NOMO-1 (cell line): ENCODE data around the gene PIGC.
"Not testable (repeated sequence)": the region's sequence is repeated elsewhere in the genome, so short reads cannot be mapped to it uniquely, and the experiment has no call there.

ENCODE experiments used
- DNase-seq, 2 experiments: peaks; one replicate each; lab custom pipeline; 2025; ENCODE audit not compliant: unreplicated experiment in 2 of 2; lab: John Stamatoyannopoulos, UW

The PIGC gene

DNA sequence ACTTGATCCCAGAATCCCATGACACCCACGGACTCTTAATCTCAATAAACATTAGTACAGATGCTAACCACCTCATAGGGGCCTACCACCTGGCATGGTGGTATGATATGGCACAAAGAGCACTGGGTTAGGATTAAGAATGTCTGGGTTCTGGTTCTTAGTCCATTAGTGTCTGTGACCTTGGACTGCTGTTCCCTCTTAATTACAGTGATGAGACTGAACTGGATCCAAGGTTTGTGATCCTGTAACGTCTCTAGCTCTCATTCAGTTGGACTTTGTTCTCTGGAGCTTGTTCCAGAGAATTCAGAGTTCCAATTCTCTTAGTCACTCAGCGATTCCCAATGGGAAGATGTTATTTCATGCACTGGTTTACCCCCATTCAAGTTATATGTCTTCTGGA lies 23.6 kb upstream of the PIGC start:
- no peak for DNase-seq

DNA sequence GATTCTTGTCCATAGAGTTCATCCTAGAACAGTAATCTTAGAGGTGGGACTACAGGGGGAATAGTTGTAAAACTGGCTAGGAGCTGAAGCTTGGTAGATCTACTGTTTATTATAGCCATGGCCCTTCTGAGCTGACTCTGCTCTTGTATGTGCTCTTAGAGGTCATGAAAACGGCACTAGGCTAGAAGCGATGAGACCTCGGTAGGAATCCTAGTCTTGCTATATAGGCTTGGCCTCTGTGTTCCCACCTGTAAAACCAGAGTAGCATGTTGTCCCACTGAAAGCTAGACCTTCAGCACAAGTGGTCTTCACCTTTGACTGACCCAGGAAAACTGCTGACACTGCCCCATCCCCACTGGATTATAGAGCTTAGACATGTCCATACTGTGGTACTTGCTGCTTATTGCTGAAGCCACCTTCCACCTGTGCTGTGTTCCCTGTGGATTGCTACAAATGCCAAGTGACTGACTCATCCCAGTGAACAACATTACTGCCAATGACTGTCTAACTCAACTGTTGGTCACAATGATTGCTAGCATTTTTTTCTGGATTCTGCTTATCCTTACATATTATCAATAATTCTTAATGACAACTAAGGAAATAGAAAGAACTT lies 23.0 kb upstream of the PIGC start:
- DNase-seq: no peak

DNA sequence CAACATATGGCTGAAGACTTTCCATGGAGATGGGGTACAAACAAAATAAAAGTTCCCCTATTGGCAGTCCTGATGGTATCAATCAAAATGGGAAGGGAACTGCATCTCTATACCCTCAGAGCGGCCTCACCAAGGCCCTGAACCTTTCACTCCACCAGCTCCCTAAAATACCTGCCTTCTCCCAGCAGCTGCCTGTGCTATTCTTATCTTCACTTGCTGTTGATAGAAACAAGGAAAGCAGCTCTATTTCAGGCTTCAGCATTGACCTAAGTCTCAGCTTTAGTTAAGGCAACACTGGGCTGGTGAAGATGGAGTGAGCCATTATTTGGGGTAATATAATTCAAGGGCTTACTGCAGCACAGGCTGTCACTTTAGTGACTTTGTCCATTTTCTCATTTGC lies 21.7 kb upstream of the PIGC start:
- DNase-seq: no peak

DNA sequence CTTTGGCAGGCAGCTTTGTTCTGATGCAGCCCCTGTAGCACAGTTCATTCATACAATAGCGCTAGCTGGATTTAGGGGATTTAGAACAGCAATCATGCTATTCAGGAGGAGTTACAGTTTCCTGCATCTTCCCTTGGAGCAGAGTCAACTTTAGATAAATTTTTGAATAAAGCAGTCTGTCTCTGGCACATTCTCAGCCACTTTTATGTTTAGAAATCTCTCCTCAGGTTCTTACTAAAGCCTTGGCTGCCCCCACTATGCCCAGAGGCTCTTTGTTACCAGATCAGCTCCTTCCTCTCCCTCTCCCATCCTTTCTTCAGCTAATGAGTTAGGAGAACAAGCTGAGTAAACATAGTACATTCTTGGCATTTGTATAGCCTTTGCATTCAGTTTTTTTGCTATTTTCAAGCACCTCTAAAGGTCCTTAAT lies 17.0 kb upstream of the PIGC start:
- DNase-seq: no peak

DNA sequence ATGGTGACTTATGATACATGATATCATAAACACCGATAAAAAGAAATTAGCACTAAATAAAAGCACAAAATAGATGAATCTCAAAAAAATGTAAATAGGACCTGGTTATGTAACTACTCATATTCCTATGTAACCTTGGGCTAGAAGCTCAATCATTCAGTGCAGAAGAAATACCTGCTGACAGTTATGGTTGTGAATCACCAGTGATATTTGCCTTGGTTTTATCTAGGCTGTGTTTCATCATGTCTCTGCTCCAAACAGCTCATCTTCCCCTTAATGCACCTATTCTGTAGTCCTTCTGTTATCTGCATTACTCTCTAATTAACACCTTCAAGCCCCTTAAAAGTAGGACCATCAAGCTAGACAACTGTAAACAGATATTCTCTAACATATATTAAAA lies 16.3 kb upstream of the PIGC start:
- no peak for DNase-seq

DNA sequence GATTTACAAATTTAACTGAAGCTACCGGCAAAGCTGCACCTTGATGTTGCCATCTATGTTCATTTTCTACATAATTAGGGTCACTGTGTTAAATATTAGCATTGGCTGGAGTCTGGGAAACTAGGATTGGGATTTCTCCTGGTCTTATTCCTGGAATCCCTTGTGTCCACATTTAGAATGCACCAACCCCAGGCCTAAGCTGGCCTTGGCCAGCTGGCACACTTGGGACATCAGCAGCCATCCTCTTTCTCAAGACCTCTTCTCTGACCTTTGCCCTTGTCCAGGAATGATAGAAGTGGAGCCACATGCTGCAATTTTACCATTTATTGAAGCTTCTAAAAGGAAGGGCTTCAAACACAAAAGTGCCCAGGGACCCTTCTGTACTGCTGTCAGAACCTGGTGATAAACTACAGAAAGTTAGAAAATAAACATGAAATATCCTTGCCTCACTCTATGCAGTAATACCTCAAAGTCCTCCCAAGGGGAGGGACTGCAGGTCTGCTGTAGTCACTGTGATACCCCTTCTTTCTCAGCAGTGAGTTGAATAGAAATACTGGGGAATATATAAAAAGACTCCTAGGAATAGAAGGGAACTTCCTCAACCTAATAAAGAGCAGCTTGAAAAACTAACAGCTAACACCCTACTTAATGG lies 13.7 kb upstream of the PIGC start:
- DNase-seq: no peak

DNA sequence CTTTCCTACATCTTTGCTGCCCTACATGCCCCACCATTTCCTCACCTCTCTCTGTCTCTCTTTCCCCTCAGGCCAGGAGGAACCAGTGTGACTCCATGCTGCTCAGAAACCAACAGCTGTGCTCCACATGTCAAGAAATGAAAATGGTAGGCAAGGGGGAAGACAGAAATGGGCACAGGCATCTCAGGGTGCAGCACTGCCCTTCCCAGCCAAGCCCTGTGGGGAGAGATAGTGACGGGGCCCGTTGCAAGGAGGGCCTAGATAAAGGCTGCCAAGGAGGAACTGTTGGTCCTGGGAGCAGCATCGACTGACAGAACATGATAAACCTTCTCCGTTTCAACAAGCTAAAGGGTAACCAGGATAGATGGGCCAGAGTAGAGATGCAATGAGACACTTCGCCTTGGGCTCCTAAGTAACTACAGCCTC lies 12.5 kb upstream of the PIGC start:
- DNase-seq: no peak

DNA sequence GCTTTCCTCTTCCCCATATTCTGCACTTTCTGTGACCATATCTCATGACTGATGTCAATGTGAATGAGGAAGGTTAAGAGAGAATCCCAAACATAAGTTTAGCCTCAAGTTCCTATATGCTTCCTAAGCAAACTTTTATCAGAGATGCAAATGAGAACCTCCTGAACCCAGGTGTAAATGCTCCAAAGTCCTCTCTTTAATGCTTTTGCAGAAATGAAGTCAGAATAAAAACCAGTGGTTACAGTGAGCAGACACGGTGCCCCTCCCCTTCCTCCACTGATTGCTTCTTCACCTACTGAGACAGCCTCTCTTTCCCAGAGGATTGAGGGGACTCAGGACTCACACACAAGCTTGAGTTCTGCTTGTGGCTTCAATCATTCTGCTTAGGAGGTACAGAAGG lies 11.6 kb upstream of the PIGC start:
- no peak for DNase-seq

DNA sequence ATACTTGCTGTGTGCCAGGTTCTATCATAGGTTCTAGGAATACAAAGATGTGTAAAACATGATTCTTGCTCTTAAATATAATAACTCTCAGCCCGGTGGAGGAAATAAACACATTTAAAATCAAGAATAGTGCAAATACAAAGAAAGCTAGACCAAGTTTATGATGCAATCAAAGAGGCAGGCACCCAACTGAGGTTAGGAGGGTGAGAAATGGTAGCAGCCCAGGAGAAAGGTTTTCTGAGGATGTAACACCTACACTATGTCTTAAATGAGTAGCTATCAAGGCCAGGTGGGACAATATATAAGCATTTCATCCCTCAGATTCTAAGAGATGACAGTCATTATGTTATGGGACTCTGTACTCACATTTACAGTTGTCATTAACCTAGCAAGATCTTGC lies 9.7 kb upstream of the PIGC start:
- DNase-seq: no peak

DNA sequence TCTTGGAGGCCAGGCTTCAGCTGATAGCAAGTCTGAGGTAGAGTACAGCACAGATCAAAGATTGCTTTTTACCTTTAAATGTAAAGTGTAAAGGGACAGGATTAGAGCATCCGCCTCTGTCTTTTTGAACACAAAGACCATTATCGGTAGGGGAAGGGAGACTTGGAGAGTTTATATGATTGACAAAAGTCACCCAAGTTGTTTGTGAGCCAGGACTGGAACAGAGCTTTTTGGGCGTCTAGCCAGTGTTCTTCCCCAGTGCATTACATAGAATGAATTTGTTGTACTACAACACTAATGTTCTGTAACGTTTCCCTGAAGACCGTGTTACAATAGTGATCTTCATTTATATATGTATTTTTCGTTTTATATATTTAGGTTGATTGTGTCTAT lies 9.3 kb upstream of the PIGC start:
- no peak for DNase-seq

DNA sequence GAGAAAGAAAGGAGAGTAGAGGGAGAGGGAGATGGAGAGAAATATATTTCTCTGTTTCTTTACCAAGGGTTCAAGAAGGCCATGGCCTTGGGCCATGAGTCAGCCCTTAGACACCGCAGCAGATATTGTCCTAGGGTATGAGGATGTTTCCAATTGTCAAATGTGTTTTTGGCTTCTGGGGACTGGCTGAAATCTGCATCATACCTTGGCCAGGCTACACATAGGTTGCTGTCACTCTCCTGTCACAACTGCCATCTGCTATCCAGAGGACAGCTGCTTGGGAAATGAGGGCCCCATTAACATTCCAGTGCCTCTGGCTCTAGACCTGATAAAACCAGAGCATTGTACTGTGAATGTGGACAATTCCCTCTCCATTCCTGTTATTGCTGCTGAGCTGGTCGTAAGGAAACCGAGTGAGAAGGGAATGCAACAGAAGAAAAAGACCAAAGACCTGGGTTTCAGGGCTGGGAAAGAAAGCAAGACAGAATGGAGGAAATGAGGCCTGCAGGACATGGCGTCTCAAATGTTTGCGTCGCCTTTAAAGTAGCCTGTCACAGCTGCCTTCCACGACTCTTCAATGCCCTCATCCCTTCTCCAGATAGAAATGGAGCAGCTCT lies 8.8 kb upstream of the PIGC start:
- DNase-seq: no peak

DNA sequence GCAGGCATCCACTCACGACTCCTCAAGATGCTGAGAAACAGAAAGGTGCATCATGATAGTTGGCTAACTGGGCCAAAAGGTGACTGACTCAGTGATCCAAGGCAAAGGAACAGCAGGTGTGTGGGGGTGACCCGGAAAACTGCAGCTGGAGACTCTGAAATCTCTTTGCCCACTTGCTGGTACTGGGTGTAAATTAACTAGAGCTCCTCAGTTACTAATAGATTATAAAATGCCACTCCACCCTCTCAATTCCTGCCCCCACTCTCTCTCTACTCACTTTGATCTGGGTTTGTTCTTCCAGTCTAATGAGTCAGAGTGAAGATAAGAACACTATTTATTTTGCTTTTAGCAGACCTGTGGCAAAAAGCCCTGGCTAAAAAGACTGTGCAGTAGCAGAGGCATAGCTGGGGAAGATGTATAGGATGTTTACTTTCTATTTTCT lies 7.2 kb upstream of the PIGC start:
- DNase-seq: no peak

DNA sequence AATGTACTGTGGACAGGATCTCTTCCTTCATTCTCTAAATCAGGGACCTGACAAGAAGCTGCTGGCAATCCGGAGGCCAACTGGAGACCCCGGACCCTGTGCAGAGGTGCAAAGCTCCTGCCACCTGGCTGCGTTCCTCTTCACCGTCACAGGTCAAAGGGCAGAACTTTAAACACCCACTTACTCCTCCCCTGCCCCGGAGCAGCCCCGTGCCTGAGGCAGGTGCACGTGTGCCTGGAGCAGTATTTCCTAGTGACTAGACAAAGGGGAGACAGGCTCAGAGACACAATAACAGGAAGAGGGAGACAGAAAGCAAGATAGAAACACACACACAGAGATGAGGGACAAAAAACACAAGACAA lies 6.6 kb upstream of the PIGC start:
- no peak for DNase-seq

DNA sequence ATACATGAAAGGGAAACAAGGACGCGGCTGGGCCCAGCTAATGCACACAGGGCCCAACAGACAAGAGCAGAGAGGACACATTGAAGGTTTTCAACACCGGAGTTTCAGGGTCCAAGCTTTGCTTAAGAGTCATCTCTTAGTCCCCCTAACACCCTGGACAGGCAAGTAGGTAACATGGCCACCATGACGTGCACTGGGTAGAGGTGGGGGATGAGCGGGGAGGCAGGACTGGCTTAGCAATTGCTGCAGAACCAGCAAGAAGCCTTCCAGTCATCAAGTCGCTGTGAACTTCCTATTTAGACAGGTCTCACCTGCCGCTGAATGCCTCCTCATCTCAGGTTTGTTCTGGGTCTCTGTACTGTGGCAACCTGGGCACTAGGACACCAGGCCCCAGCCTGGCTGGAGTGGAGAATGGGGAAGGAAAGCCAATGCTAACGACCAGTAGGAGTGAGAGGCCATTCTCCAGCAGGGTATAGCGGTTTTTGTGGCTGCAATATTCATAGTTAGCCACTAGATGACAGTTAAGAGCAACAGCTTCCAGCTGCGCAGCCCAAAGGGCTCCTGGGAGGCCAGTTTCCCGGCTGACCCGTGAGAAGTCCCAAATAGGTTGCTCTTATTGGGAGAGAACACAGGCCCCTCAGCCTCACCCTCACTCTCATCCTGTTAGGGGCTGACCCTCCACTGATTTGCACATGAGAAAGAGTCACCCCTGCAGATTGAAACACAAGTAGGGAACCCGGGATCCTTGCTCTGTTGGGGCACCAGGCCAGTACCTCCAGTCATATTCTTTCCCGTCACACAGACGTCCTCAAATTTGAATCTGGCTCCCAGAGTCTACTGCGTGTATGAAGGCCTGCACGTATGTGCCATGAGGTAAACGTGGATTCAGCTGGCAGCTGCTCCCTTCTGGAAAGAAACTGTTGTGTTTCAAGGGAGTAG lies 6.0 kb upstream of the PIGC start:
- peak; percentile 65 to 73 for DNase-seq

DNA sequence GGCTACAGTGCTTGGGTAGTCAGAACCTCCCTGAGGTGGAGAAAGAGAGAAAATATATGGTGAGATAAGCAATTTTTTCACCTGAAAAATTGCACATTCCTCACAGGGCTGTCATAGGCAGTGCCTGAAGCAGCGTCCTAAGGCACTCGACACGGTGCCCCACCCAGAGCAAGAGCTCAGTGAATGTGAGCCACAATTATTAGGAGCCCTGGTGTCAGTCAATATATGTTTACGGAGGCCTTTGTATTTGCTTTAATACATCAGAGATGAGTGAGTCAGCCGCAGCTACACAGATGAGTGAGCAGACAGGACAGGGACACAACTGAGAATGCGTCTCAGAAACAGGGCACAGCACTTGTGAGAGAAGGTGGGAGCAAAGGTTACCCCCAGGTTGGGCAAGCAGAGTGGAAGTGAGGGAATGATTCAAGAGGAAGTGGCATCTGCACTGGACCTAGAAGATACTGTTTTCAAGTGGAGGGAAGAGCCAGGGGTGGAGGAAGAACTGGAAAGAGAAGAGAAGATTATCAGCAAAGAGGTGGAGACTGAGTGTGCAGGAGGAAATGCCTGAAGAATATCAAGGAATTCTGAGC lies 5.2 kb upstream of the PIGC start:
- DNase-seq: no peak

DNA sequence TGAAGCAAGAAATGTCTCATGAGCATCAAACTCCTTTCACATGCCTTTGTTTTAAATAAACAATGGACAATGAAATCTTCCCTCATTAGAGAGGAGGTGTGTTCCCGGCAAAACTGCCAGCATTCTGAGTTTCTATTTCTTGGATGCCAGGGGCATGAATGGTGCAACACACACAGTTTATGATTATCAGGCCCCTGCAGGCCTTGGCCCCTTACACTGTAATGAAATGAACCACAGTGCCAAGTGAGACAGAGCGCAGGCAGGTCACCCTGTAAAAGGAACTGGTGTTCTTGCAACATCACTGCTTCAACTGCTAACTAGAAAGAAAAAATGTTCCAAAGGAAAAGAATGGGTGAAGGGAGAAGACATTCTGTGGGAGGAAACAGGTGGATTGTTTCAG lies 3.8 kb upstream of the PIGC start:
- peak; percentile 57 to 75 for DNase-seq

DNA sequence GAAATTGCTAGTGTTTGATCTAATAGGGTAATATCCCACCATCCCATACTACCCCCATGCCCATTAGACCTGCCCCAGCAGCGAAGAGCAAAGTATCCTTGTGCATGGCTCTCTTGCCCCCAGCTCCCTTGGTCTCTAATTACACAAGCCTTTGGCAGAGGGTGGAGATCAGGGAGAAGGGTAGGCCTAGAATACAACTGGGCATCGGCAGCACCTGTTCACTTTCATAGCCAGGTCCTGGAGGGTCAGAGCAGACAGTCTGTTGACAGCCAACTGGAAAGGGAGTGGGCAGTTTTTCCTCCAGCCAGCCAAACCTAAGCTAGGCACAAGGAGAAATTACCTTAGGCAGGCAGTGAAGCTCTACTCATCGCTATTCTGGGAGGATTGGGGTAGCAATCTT lies 2.7 kb upstream of the PIGC start:
- no peak for DNase-seq

DNA sequence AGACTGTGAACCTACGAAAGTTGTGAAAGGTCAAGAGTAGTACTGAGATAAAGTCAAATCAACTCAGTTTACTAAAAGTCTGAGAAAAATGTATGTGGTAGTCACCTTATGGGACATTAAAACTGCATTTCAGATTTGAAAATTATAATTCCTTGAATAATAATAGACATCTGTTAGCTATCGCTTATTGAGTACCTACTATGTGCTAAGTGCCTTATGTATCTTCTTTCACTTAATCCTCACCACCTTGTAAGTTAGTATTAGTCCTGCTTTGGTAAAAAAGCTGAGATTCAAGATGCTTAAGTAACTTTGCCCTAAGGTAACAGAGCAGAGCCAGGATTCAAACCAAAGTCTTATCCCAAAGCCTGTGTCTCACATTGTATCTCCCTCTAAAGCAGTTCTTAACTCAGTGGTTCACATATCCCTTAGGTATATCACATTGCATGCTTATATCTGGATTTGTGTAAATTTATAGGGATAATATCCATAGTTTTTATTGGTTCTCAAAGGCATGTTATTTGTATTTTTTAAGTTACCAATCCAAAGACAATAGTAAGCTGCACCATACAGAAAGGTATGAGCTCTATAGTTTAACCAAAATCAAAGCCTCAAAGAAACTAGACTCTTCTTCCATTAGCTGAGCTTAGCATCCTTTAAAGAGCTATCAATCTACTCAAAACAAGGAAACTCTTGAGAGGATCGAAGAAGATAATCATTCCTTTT lies 865 bp downstream of the PIGC start:
- no peak for DNase-seq

DNA sequence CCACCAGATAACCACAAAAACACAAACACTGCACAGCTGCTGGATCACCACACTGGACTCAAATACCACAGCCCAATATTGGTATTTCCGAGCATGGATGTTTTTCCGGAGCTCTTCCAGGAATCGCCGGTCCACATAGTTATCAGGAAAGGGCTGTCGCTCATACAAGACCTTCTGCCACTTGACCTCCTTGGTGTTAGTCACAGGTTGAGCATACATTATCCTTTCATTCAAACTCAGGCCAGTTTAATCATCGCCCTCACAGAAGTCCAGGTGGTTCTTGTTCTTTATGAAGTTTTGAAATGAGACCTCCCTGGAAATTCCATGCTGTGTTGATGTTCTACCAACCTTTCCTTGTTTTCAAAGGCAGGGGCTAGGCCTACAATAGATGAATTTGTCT lies 1.5 kb downstream of the PIGC start:
- no peak for DNase-seq

DNA sequence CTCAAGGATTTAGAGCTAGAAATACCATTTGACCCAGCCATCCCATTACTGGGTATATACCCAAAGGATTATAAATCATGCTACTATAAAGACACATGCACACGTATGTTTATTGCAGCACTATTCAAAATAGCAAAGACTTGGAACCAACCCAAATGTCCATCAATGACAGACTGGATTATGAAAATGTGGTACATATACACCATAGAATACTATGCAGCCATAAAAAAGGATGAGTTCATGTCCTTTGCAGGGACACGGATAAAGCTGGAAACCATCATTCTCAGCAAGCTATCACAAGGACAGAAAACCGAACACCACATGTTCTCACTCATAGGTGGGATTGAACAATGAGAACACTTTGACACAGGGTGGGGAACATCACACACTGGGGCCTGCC lies 6.7 kb downstream of the PIGC start:
- not testable (repeated sequence) for DNase-seq
